GM12865 (cell line): ENCODE data around the gene SOCS7.

Experiments
- DNase-seq: peaks from one replicate; pipeline ENCODE4 v3.0.0; 2010; ENCODE audit warnings: low read depth
- H3K4me3 ChIP-seq: 2 replicates; pipeline ENCODE4 v1.5.1; 2011; ENCODE audit warnings: mild to moderate bottlenecking, low read depth, low read length, control low read depth
- CTCF ChIP-seq: IDR thresholded peaks from 2 replicates; pipeline ENCODE4 v1.5.1; 2011; ENCODE audit warnings: low read length, control low read depth, low read depth, inconsistent platforms; ENCODE audit not compliant: insufficient read depth; ENCODE audit errors: missing control alignments

Gene SOCS7

DNA sequence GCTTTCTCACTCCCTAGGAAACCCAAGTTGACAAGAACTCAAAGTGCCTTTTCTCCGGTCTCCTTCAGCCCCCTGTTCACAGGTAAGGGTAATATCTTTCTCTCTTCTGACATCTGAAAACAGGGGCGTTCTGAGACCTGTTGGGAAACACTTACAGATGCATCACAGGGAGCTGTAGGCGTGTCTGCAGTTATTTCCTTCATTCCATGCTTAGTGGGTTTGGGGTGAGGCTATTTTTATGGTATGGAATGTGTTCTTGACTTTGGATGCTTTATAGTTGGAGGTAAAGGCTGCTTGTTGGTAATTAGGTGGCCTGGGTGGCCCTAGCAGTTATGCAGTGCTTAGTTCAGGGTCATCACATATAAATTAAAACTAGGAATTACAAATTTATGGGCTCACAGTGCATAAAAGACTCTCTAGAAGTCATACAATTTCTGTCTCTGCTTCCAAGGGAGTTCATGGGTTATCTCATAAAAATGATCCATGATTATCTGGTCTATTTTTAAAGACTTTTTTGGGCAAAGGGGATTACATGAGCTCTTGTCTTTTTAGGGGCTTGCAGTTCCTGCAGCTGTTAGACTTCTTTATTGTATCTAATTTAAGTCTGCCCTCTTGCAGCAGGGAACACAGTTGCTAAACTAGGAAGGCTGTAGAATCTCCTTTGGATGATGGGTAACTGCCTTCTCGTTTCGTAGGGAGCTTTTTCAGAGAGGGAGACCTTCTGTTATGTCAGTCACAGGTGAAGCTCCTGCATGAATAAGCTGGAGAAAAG lies 10.2 kb downstream of the SOCS7 start:
- DNase-seq = no peak
- H3K4me3 ChIP-seq = no peak overlapping the region
- no peak for TF ChIP-seq CTCF

DNA sequence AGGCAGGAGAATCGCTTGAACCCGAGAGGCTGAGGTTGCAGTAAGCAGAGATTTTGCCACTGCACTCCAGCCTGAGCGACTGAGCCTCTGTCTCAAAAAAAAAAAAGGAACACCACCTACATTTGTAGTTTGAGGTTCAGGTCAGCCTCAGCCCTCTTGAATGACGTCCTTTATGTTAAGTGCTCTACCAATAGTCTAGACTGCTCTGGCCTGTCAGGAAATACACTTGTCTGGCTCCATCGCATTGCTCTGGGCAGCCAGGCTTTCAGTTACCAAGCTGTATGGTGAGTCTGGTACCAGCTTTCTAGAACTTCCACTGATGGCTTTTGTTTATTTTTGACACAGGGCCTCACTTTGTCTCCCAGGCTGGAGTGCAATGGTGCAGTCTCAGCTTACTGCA lies 11.4 kb downstream of the SOCS7 start:
- H3K4me3 ChIP-seq = no peak overlapping the region
- TF ChIP-seq CTCF = no peak
- DNase-seq = no peak

DNA sequence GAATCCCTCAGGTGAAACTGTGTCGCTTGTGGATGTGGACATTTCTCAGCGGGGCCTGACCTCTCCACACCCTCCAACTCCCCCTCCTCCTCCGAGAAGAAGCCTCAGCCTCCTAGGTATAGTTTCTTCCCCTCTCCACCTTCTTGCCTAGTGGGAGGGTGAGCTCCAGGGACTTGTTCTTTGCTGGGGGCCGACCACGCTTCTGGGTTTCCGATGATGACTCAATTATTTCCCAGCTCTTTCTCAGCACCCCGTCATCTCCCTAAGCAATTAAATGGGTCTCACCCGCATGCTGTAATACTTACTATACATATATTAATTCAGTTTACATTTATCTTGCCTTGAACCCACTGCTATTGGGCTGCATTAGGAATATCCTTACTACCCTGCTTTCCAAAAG lies 13.1 kb downstream of the SOCS7 start:
- TF ChIP-seq CTCF = no peak
- no peak overlapping the region for H3K4me3 ChIP-seq
- DNase-seq = no peak

- no peak overlapping the region for H3K4me3 ChIP-seq
- no peak for DNase-seq
- no peak for TF ChIP-seq CTCF
Observed at GRCh38 chr17:38369124-38369886, 17.7 kb downstream of the SOCS7 start.

DNA sequence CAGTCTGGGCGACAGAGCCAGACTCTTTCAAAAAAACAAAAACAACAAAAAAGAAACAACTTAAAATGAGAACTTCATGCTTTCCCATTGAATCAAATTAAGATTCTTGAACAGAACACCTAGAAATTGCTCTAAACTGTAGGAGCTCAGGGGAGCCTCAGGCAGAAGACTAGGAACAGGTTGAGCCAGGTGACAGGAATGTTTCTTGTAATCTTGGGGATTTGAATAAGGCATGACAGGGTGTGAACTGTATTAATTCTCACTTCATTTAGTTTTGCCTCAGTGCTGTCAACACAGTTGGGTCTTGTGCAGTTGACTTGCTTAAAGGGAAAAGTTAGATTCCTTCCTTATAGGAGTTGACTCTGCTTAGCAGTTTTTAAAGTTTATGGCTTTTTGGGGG lies 27.8 kb downstream of the SOCS7 start:
- TF ChIP-seq CTCF = no peak
- DNase-seq = no peak
- no peak overlapping the region for H3K4me3 ChIP-seq

DNA sequence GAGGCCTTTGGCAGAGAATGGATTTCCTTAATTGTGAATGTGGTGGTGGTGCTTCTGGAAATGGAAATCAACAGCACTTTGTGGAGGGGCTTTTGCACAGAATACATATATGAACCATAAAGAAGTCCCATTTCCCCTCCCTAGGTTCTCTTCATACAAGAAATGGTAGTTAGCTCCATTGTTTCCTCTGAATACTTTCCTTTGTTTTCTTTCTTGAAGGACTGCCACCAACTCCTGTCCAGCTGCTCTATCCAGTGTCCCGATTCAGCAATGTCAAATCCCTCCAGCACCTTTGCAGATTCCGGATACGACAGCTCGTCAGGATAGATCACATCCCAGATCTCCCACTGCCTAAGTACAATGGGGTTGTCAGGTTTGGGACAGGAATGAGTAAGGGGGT lies 43.4 kb downstream of the SOCS7 start:
- H3K4me3 ChIP-seq = no peak overlapping the region
- no peak for DNase-seq
- TF ChIP-seq CTCF = no peak
